Chondrocyte (in vitro differentiated cells): ENCODE measurements around the gene THAP9. TPM values are rescaled to one million over a fixed set of nuclear protein-coding genes. Genes with fewer than 3 reads are reported as not detected.

Experiments
- DNase-seq: peaks from one replicate; pipeline ENCODE4 v3.0.0; 2021; ENCODE audit warnings: mixed read lengths, low spot score
- H3K27ac Mint-ChIP-seq: one replicate; pipeline ENCODE4 v1.8.0; 2021; ENCODE audit warnings: mild to moderate bottlenecking, moderate library complexity, mixed read lengths; ENCODE audit not compliant: unreplicated experiment
- H3K27me3 Mint-ChIP-seq: 2 replicates; pipeline ENCODE4 v1.8.0; 2021; ENCODE audit warnings: low read depth, mixed read lengths
- H3K36me3 Mint-ChIP-seq: 2 replicates; pipeline ENCODE4 v1.8.0; 2021; ENCODE audit warnings: low read depth, mixed read lengths
- H3K4me1 Mint-ChIP-seq: 2 replicates; pipeline ENCODE4 v1.8.0; 2021; ENCODE audit warnings: low read depth, mild to moderate bottlenecking, mixed read lengths
- H3K4me3 Mint-ChIP-seq: one replicate; pipeline ENCODE4 v1.8.0; 2021; ENCODE audit warnings: mild to moderate bottlenecking, moderate library complexity, mixed read lengths; ENCODE audit not compliant: unreplicated experiment
- H3K9me3 Mint-ChIP-seq: 2 replicates; pipeline ENCODE4 v1.8.0; 2021; ENCODE audit warnings: low read depth, mixed read lengths
- CTCF ChIP-seq: fragments of 200-600 bp; sonication (generic); IDR thresholded peaks from 2 replicates; pipeline ENCODE4 v1.5.0; 2021; ENCODE audit warnings: antibody characterized with exemption, mild to moderate bottlenecking, moderate library complexity
- total RNA-seq: library from RNA; stranded (reverse); gene quantifications from 3 replicates; pipeline ENCODE4 v1.2.1, GENCODE V29; 2021

Gene THAP9
- total RNA-seq, 1 donor from 2014 or later, result 4.3 TPM

DNA sequence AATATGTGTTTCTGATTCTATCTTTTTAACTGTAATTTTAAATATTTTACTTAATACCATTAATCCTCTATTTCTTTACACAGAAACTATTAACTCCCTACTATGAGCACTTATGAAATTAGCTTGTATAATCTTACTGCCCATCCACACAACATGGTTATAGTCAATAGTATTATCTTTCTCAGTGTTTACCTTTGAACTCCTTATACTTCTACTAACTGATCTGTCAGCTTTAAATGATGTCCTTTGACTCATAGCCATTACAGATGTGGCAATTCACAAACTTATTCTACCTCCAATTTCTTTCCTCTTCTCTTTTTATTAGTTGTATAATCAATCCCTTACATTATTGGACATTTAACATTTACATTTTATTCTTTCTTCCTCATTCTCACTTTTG lies 15.1 kb upstream of the THAP9 start:
- no peaks in the 10 kb centered on the region for H3K27me3 Mint-ChIP-seq
- no peak for DNase-seq
- peak overlapping the region; percentile 86 for H3K27ac Mint-ChIP-seq
- H3K9me3 Mint-ChIP-seq, result no peaks in the 10 kb centered on the region
- H3K36me3 Mint-ChIP-seq, result peaks cover 8% of the 10 kb centered on the region
- peaks cover 60% of the 10 kb centered on the region for H3K4me1 Mint-ChIP-seq
- TF ChIP-seq CTCF, result no peak
- peak overlapping the region; percentile 66 for H3K4me3 Mint-ChIP-seq

DNA sequence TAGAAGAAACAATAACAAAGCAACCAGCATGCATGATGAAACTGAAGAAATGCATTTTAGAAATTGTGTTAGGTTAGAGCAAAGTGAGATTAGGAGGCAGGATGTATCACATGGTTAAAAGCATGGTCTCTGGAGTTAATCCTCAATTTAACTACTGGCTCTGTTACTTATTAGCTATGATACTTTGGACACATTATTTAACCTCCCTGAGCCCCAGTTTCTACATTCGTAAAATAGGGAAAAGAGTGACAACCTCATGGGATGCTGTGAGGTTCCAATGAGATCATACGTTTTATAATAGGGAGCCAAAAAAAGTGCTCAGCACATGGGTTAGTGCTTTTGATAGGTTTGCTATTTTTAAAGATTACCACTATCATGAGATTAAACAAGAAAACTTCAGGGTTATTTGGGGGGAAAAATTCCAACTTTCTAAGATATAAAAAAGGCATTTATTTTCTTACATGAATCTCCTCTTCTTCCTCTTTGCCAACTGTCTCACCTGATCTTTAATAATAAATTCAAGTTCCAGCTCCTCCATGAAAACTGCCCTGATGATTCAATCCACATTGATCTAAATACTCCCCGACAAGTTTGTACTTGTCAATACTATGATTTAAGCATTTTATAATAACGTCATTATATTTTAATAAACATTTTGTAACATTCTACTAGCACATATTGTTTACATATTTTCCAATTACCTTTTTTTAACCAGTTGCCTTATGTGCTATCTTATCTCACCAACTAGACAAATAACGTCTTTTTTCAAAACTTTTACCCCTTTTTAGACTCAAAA lies 14.2 kb upstream of the THAP9 start:
- H3K27me3 Mint-ChIP-seq, result no peaks in the 10 kb centered on the region
- H3K36me3 Mint-ChIP-seq, result peaks cover 6% of the 10 kb centered on the region
- peaks cover 54% of the 10 kb centered on the region for H3K4me1 Mint-ChIP-seq
- no peak for DNase-seq
- peak overlapping the region; percentile 86 for H3K27ac Mint-ChIP-seq
- H3K9me3 Mint-ChIP-seq, result no peaks in the 10 kb centered on the region
- no peak for TF ChIP-seq CTCF
- H3K4me3 Mint-ChIP-seq, result peak overlapping the region; percentile 66

DNA sequence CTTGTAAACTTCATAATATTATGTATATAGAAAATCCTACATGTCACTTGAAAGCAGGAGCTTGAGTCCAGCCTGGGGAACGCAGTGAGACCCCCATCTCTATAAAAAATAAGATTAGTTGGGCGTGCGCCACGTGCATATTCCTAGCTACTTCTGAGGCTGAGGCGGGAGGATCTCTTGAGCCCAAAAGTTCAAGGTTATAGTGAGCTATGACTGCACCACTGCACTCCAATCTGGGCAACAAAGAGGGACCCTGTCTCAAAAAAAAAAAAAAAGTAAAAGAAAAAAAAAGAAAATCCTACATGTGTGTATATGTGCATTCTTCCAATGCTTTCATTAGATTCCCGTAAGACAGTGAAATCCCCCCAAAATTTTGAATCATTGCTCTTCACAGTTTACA lies 11.2 kb upstream of the THAP9 start:
- H3K4me3 Mint-ChIP-seq, result peak overlapping the region; percentile 92
- peak overlapping the region; percentile 99 for H3K27ac Mint-ChIP-seq
- peaks cover 11% of the 10 kb centered on the region for H3K36me3 Mint-ChIP-seq
- no peak for DNase-seq
- TF ChIP-seq CTCF, result no peak
- peaks cover 60% of the 10 kb centered on the region for H3K4me1 Mint-ChIP-seq
- no peaks in the 10 kb centered on the region for H3K27me3 Mint-ChIP-seq
- no peaks in the 10 kb centered on the region for H3K9me3 Mint-ChIP-seq

DNA sequence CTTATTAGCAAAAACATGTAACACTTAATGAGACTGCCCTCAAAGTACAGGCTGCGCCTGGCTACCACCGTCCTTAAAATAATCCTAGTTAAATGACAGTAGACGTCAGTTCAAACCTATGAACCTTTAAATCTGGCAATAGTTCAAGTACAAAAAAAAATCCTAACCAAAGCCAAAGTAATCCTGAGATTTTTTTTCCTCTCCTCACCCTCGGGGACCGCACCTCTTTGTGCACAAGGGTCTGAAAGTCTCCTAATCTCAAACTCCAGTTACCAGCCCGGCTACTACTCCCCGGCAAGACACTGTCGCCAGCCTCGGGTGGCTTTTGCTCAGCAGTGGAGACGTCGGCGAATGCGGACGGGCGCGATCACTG lies 10.0 kb upstream of the THAP9 start:
- H3K4me1 Mint-ChIP-seq, result peaks cover 56% of the 10 kb centered on the region
- H3K27ac Mint-ChIP-seq, result peak overlapping the region; percentile 99
- TF ChIP-seq CTCF, result no peak
- DNase-seq, result no peak
- H3K36me3 Mint-ChIP-seq, result peaks cover 18% of the 10 kb centered on the region
- H3K27me3 Mint-ChIP-seq, result no peaks in the 10 kb centered on the region
- no peaks in the 10 kb centered on the region for H3K9me3 Mint-ChIP-seq
- peak overlapping the region; percentile 92 for H3K4me3 Mint-ChIP-seq

DNA sequence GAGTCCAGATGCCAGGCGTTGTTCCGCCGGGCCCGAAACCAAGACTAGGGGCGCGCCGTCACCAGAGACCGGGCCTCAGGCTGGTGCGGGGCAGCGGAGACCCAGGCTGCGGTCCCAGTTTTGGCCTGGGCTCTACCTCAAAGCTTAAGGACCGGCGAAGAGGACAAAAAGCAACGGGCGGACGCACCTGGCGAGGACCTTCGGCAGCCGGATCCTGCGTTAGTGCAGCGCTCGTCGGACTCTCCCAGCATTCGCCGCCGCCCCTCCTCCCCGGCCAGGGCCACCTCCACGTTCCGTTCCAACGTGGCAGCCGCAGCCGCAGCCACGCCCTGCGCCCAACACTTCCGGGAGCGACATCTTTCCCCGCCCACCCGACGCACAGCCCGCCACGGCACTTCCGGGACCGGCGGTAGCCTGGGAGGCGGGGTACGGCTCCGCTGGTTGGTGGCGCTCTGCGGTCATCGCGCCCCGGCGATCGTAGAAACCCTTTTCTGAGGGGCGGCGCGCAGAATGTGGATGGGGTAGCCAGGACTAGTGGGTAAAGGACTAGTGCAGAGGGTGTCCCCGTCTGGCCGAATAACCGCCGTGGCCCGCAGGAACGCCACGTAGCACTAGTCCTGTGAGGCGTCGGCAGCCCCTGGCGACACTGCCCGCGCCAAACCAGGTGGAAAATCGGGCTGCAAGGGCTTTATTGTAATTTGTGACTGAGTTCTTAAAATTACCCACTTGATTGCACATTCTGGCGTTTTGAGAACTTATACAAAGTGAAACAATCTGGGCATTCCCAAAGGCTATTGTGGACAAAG lies 9.4 kb upstream of the THAP9 start, which contains the start of gene SEC31A:
TSS of gene SEC31A (minus strand) at position 253 of the 806 bp plus-strand sequence. CDS start 9,217 bp downstream, outside the sequence.
- peak; percentile 98 for DNase-seq
- Mint-ChIP-seq H3K4me1 (peaks cover 54% of the 10 kb centered on the region), H3K4me3 (peak within 1 kb of the TSS; percentile 92), H3K9me3 (no peaks in the 10 kb centered on the region), H3K27me3 (no peaks in the 10 kb centered on the region), H3K27ac (peak within 1 kb of the TSS; percentile 99), H3K36me3 (peaks cover 20% of the 10 kb centered on the region)
- TF ChIP-seq CTCF, result peak; percentile 46
